ENCODE results near the gene TERB1.

GRCh38 chr16:66798161-66798560 lies 3.2 kb downstream of the TERB1 start:
- no peak for TF ChIP-seq CTCF (IDR thresholded peaks at IDR 0.05; ENCODE audit: poor library complexity, severe bottlenecking)
- no peak for TF ChIP-seq MXI1 (conservative IDR thresholded peaks at IDR 0.05; ENCODE audit: poor library complexity, severe bottlenecking)
